Skeletal muscle tissue (tissue), 5 donors: ENCODE data around the gene TUBGCP2. TPM values are rescaled to one million over a fixed set of nuclear protein-coding genes. Genes with fewer than 3 reads are reported as not detected.

Source experiments
- H3K27ac ChIP-seq: one replicate; pipeline ENCODE4 v1.7.0; 2013; ENCODE audit warnings: mild to moderate bottlenecking, low read depth, low read length, inconsistent platforms
- H3K27me3 ChIP-seq, 3 donors: one replicate each; pipeline ENCODE4 v1.7.0; 2013; ENCODE audit warnings: low read length in 3 of 3; ENCODE audit not compliant: control insufficient read depth in 3 of 3, insufficient read depth in 3 of 3
- H3K36me3 ChIP-seq, 3 donors: one replicate each; pipeline ENCODE4 v1.7.0; 2013; ENCODE audit warnings: low read length in 3 of 3; ENCODE audit not compliant: control insufficient read depth in 3 of 3, insufficient read depth in 3 of 3
- H3K4me1 ChIP-seq, 3 donors: one replicate each; pipeline ENCODE4 v1.7.0; 2013; ENCODE audit warnings: low read length in 3 of 3, mild to moderate bottlenecking in 3 of 3; ENCODE audit not compliant: control insufficient read depth in 3 of 3, insufficient read depth in 3 of 3
- H3K4me3 ChIP-seq, 3 donors: one replicate each; pipeline ENCODE4 v1.7.0; 2013; ENCODE audit warnings: low read length in 3 of 3
- H3K9ac ChIP-seq, 3 donors: one replicate each; pipeline ENCODE4 v1.7.0; 2013; ENCODE audit warnings: low read length in 3 of 3, mild to moderate bottlenecking in 3 of 3, moderate library complexity in 2 of 3, low read depth in 1 of 3
- H3K9me3 ChIP-seq, 3 donors: one replicate each; pipeline ENCODE4 v1.7.0; 2013; ENCODE audit warnings: low read length in 3 of 3; ENCODE audit not compliant: control insufficient read depth in 3 of 3
- small RNA-seq: library from RNA; depleted of rRNA; stranded (forward); fragments of <200 nt; gene quantifications from one replicate; pipeline ENCODE3, GENCODE V24; 2014
- total RNA-seq: library from RNA; depleted of rRNA; stranded (reverse); fragments of >200 nt; gene quantifications from one replicate; pipeline ENCODE4 v1.2.3, GENCODE V29; 2014
- donor health status: Osteomylitis.

The TUBGCP2 gene
- total RNA-seq, 1 donor from 2014 or later, result 39.7 TPM

DNA sequence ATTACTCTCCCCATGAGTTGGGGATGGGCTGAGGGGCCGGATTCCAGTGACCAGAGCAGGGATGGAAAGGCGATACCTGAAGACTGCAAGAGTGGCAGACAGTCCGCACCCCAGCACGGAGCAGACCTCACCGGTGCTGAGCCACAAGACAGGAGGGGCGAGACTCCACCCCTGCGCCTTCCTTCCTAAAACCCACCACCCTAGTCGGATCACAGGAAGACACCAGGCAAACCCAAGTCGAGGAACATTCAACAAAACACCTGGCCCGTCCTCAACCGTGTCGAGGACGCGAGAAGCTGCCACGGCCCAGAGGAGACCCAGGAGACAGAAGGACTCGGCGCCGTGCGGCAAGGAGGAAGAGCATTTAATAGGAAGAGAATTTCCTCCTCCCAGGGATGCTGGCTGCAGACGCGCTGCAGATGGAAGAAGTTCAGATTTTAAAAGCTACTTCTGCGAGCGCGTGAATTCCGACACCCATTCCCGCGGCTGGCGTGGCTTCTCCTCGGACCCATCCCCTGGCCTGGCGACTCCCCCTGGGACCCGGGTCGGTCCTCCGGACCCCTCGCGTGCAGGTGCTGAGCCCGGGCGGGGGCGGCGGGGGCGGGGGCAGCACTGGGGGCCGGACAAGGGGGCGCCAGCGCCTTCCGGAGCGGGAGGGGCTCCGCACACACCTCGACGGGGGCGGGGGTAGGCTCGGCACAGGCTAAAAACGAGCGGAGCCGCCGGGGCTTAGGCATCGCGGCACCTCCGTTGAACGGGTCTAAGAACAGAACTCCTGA is 79.2 kb downstream of the TUBGCP2 start:
- Histone ChIP-seq H3K9ac (no peak overlapping the region), H3K9me3 (no peaks in the 10 kb centered on the region), H3K27me3 (peaks cover 65 to 74% (median 71%) of the 10 kb centered on the region in 3 donors), H3K4me3 (no peak overlapping the region), H3K36me3 (no peaks in the 10 kb centered on the region), H3K4me1 (no peaks in the 10 kb centered on the region), H3K27ac (no peak overlapping the region)

Small RNAs within 50 kb of the gene (small RNA-seq; reads per million reads assigned to genes)
- gene BANF1P2, result not detected

Other genes with a start within 250 kb of the TUBGCP2 start
- gene ADGRA1, start 220.9 kb downstream of the TUBGCP2 start, total RNA-seq, result under 0.01 TPM
- gene KNDC1, start 148.7 kb downstream of the TUBGCP2 start, total RNA-seq, result 0.52 TPM
- gene UTF1, start 78.7 kb downstream of the TUBGCP2 start, total RNA-seq, result not detected
- gene VENTX, start 71.0 kb downstream of the TUBGCP2 start, total RNA-seq, result not detected
- 2.6 TPM for gene ADAM8, start 32.0 kb downstream of the TUBGCP2 start, total RNA-seq
- 30.3 TPM for gene ZNF511, start within 50 bp of the TUBGCP2 start, total RNA-seq
- not detected for gene CALY, start 28.0 kb upstream of the TUBGCP2 start, total RNA-seq
- not detected for gene PRAP1, start 38.5 kb upstream of the TUBGCP2 start, total RNA-seq
- 9.4 TPM for gene FUOM, start 49.1 kb upstream of the TUBGCP2 start, total RNA-seq
- gene ECHS1, start 64.5 kb upstream of the TUBGCP2 start, total RNA-seq, result 76.7 TPM
- 7.3 TPM for gene PAOX, start 70.4 kb upstream of the TUBGCP2 start, total RNA-seq
- 21.9 TPM for gene MTG1, start 85.3 kb upstream of the TUBGCP2 start, total RNA-seq
- gene SPRN, start 115.8 kb upstream of the TUBGCP2 start, total RNA-seq, result 0.52 TPM
- gene SCART1, start 145.1 kb upstream of the TUBGCP2 start, total RNA-seq, result 1.6 TPM
- 1.0 TPM for gene CYP2E1, start 218.5 kb upstream of the TUBGCP2 start, total RNA-seq